Fibroblast of villous mesenchyme (primary cell): ENCODE data around the gene SLC10A2. TPM values are rescaled to one million over a fixed set of nuclear protein-coding genes. Genes with fewer than 3 reads are reported as not detected.

Experiments used
- DNase-seq: peaks from one replicate; pipeline ENCODE4 v3.0.0-alpha.2; 2010; ENCODE audit warnings: low read depth
- H3K4me3 ChIP-seq: 2 replicates; pipeline ENCODE4 v1.5.1; 2011; ENCODE audit warnings: low read depth, mild to moderate bottlenecking, low read length
- total RNA-seq: library from RNA; depleted of rRNA; stranded (reverse); fragments of >200 nt; gene quantifications from 2 replicates; pipeline ENCODE4 v1.2.3, GENCODE V29; 2012
- TF ChIP-seq, protein P1 (sequence below): IDR thresholded peaks from 2 replicates; pipeline ENCODE4 v1.5.1; 2012; ENCODE audit warnings: low read depth, mild to moderate bottlenecking, low read length; ENCODE audit not compliant: insufficient read depth

SLC10A2 gene
- total RNA-seq, 1 donor = not detected

DNA sequence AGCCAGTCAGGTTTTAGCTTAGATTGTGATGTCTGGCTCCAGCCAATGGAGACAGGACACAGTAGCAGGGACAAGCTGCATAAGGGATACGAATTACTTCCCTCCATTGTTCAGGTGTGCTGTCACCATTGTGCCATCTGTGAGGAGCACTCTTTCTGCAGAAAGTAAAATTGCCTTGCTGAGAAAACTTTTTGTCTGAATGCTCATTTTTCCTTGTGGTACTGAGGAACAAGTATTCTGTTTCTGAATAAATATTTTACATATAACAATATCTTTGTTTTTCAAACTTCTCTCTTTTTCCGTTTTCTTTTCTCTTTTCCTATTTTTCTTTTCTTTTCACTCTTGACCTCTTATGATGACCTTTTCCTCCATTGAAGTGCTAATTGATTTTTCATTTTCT is 10.2 kb downstream of the SLC10A2 start:
- H3K4me3 ChIP-seq = no peak overlapping the region
- TF ChIP-seq, protein P1, sequence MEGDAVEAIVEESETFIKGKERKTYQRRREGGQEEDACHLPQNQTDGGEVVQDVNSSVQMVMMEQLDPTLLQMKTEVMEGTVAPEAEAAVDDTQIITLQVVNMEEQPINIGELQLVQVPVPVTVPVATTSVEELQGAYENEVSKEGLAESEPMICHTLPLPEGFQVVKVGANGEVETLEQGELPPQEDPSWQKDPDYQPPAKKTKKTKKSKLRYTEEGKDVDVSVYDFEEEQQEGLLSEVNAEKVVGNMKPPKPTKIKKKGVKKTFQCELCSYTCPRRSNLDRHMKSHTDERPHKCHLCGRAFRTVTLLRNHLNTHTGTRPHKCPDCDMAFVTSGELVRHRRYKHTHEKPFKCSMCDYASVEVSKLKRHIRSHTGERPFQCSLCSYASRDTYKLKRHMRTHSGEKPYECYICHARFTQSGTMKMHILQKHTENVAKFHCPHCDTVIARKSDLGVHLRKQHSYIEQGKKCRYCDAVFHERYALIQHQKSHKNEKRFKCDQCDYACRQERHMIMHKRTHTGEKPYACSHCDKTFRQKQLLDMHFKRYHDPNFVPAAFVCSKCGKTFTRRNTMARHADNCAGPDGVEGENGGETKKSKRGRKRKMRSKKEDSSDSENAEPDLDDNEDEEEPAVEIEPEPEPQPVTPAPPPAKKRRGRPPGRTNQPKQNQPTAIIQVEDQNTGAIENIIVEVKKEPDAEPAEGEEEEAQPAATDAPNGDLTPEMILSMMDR = no peak
- no peak for DNase-seq

DNA sequence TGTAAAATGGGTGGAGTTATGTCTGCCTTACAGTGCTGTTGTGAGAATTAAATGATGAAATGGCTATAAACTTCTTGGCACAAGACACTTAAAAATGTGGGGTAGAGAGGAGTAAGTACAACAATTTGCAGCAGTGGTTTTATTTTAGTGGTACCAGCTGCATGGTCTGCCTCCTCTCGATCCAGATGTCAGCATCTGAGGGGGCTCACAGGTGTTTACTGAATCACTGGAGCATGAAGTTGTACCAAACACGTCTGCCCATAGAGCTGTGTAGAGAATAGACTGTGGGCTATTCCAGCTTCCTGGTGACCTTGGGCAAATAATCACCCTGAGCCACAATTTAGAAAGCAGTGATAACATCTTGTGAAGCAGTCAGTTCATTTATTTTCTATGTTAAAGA is 11.1 kb downstream of the SLC10A2 start:
- no peak for DNase-seq
- TF ChIP-seq, protein P1 = no peak
- H3K4me3 ChIP-seq = no peak overlapping the region

DNA sequence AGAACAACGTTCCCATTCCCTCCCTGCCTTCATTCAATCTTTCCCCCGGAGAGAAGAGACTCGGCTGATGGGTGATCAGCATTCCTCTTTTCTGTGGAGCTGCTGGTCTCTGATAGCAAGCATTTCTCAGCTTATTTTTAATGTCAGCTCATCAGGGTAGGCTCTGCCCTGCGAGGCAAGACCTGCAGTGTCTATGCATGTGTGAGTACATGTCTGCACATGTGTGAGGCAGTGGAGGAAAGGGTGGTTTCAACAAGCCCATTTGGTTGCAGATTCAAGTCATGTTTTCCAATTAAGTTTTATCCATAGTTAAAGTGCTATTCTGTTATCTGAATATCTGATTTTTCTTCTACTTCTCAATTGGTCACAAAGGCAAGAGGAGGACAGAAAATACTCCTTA is 19.5 kb downstream of the SLC10A2 start:
- TF ChIP-seq, protein P1 = no peak
- no peak for DNase-seq
- no peak overlapping the region for H3K4me3 ChIP-seq

DNA sequence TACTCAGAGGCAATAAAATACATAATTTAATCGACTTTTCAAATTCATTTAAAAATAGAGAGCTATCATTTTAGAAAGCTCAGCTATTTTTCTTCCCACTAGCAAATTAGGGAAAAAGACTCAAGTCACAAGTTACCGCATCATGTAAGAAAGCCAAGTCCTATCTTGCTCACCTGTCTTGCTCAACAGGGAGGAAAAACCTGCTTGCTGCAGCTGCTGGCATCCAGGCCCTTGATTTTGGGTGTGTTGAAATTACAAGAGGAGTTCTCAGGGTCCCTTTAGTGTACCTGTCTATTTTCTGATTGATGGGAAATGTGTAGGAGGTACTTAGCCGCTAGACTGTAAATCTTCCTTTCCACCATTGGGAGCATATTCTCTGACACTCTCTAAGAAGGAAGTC is 22.2 kb downstream of the SLC10A2 start:
- H3K4me3 ChIP-seq = no peak overlapping the region
- TF ChIP-seq, protein P1 = no peak
- DNase-seq = no peak

DNA sequence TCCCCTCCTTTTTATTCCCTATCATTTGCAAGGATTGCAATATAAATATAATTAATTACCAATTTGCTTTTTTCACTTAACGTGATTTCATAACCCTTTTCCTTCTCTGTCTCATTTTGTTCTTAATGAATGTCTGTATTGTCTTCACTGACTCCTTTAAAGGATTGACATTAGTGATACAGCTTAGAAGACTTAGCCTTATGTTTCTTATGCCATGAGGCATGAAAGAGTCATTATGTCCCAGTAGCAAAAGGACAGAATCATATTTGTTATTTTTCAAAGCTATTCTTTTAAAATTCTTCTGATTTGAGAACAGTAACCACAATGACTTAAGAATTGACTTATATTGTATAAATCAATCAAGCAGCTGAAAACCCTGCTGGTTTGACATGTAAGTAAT is 26.2 kb downstream of the SLC10A2 start:
- DNase-seq = no peak
- TF ChIP-seq, protein P1 = no peak
- H3K4me3 ChIP-seq = no peak overlapping the region

DNA sequence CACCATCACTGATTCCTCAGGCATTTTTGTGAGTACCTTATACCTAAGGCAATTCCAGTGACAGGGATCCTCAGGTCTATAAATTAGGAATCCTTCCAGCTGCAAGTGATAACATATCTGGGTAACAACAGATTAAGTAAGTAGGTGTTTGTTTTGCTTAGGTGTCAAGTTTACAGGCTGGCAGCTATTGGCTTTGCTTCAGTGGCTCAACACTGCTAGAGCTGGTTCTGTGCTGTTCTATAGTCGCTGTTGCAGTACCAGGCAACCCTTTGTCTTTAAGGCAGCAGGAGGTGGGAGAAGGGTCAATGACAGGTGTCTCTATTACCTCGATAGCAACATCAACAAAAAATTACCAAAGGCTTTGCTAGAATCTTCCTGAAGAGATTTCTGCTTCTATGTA is 27.0 kb downstream of the SLC10A2 start:
- TF ChIP-seq, protein P1 = no peak
- no peak overlapping the region for H3K4me3 ChIP-seq
- DNase-seq = no peak

DNA sequence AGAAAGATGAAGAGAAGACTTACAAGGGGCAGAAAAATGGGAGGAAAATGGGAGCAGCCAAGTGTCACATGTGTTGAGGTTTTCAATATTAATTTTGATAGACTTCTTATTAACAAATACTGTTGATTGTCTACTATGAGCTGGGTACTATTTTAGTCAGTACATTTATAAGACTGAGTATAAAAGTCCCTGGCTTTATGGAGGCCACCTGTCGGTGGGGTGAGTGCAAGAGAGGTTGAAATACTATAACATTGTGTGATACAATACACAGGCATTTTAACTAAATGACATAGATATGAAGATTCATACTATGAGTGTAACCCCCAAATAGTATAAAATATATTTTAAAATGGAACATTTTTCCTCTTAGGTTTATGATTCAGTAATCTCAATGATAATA is 29.9 kb downstream of the SLC10A2 start:
- TF ChIP-seq, protein P1 = no peak
- DNase-seq = no peak
- no peak overlapping the region for H3K4me3 ChIP-seq
